Ishikawa (cell line): ENCODE measurements around the gene ZNF423.

Experiments
- CEBPB ChIP-seq: IDR thresholded peaks from 2 replicates; pipeline ENCODE4 v1.6.1; 2012
- CREB1 ChIP-seq: IDR thresholded peaks from 2 replicates; pipeline ENCODE4 v1.6.1; 2012; ENCODE audit warnings: low read depth
- EGR1 ChIP-seq: IDR thresholded peaks from 2 replicates; pipeline ENCODE4 v1.6.1; 2012
- EP300 ChIP-seq: IDR thresholded peaks from 2 replicates; pipeline ENCODE4 v1.6.1; 2012; ENCODE audit warnings: borderline replicate concordance
- FOXM1 ChIP-seq: IDR thresholded peaks from 2 replicates; pipeline ENCODE4 v1.6.1; 2012; ENCODE audit warnings: low read depth, borderline replicate concordance
- MAX ChIP-seq: IDR thresholded peaks from 2 replicates; pipeline ENCODE4 v1.6.1; 2012
- NFIC ChIP-seq: IDR thresholded peaks from 2 replicates; pipeline ENCODE4 v1.6.1; 2012
- RAD21 ChIP-seq: IDR thresholded peaks from 2 replicates; pipeline ENCODE4 v1.6.1; 2012; ENCODE audit warnings: low read depth
- REST ChIP-seq: IDR thresholded peaks from 2 replicates; pipeline ENCODE4 v1.6.1; 2012; ENCODE audit warnings: low read depth, mild to moderate bottlenecking
- TAF1 ChIP-seq: IDR thresholded peaks from 2 replicates; pipeline ENCODE4 v1.6.1; 2012; ENCODE audit warnings: low read depth, mild to moderate bottlenecking
- TCF12 ChIP-seq: IDR thresholded peaks from 2 replicates; pipeline ENCODE4 v1.6.1; 2012; ENCODE audit warnings: low read depth
- TEAD4 ChIP-seq: IDR thresholded peaks from 2 replicates; pipeline ENCODE4 v1.6.1; 2012
- YY1 ChIP-seq: IDR thresholded peaks from 2 replicates; pipeline ENCODE4 v1.6.1; 2012; ENCODE audit warnings: low read depth
- ZBTB7A ChIP-seq: IDR thresholded peaks from 2 replicates; pipeline ENCODE4 v1.6.1; 2012; ENCODE audit warnings: low read depth
- TF ChIP-seq, protein P1 (sequence below): IDR thresholded peaks from 2 replicates; pipeline ENCODE4 v1.6.1; 2012

The ZNF423 gene

GRCh38 chr16:49603956-49604355 is 252.0 kb downstream of the ZNF423 start:
- TF ChIP-seq EP300: no peak
- TF ChIP-seq REST: no peak
- TF ChIP-seq RAD21: no peak
- TF ChIP-seq TAF1: no peak
- TF ChIP-seq CEBPB: no peak
- no peak for TF ChIP-seq TCF12
- no peak for TF ChIP-seq TEAD4
- TF ChIP-seq, protein P1, sequence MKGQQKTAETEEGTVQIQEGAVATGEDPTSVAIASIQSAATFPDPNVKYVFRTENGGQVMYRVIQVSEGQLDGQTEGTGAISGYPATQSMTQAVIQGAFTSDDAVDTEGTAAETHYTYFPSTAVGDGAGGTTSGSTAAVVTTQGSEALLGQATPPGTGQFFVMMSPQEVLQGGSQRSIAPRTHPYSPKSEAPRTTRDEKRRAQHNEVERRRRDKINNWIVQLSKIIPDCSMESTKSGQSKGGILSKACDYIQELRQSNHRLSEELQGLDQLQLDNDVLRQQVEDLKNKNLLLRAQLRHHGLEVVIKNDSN: no peak
- TF ChIP-seq EGR1: no peak
- TF ChIP-seq YY1: no peak
- no peak for TF ChIP-seq CREB1
- TF ChIP-seq FOXM1: no peak
- no peak for TF ChIP-seq MAX

GRCh38 chr16:49602976-49603310 is 253.0 kb downstream of the ZNF423 start:
- TF ChIP-seq EP300 (no peak), TAF1 (no peak), TEAD4 (no peak), REST (no peak), FOXM1 (no peak), TCF12 (no peak), EGR1 (no peak), YY1 (no peak), CEBPB (no peak), NFIC (no peak), RAD21 (no peak), ZBTB7A (no peak), MAX (no peak), CREB1 (no peak)
- TF ChIP-seq, protein P1: no peak

- TF ChIP-seq YY1 (peak; percentile 28; the same call in 1 of the 2 replicates), FOXM1 (no peak), TAF1 (no peak), TEAD4 (peak; percentile 85), TCF12 (peak; percentile 58; the same call in 1 of the 2 replicates), NFIC (0 out of 2 replicates have a peak, but pooled peaks have one; percentile 28), MAX (peak; percentile 68), EP300 (peak; percentile 42; the same call in 1 of the 2 replicates), RAD21 (0 out of 2 replicates have a peak, but pooled peaks have one; percentile 8), CEBPB (no peak), CREB1 (no peak), ZBTB7A (no peak), EGR1 (no peak), REST (no peak)
- TF ChIP-seq, protein P1: no peak
Observed at GRCh38 chr16:49602201-49602975, 253.5 kb downstream of the ZNF423 start.

- TF ChIP-seq NFIC: no peak
- TF ChIP-seq CEBPB: no peak
- TF ChIP-seq EGR1: no peak
- no peak for TF ChIP-seq TCF12
- TF ChIP-seq CREB1: no peak
- TF ChIP-seq FOXM1: no peak
- TF ChIP-seq REST: no peak
- no peak for TF ChIP-seq RAD21
- no peak for TF ChIP-seq YY1
- no peak for TF ChIP-seq TAF1
- no peak for TF ChIP-seq TEAD4
- TF ChIP-seq ZBTB7A: no peak
- TF ChIP-seq EP300: no peak
- TF ChIP-seq, protein P1: no peak
- TF ChIP-seq MAX: no peak
Observed at GRCh38 chr16:49601576-49601975, 254.3 kb downstream of the ZNF423 start.
